ENCODE measurements around the gene INSRR.

The INSRR gene

GRCh38 chr1:156877433-156878170 lies 18.7 kb upstream of the INSRR start:
- no peak for TF ChIP-seq REST (IDR thresholded peaks at IDR 0.05; ENCODE audit: insufficient read depth in 1 of 2, low read depth in 2 of 2, low read length in 2 of 2)
- TF ChIP-seq TAF1 (IDR thresholded peaks at IDR 0.05; ENCODE audit: borderline replicate concordance, insufficient read depth, low read length): no peak
- TF ChIP-seq FOXP2 (optimal IDR thresholded peaks at IDR 0.05; ENCODE audit: borderline replicate concordance, extremely low read depth, extremely low read length, insufficient read depth): no peak

- TF ChIP-seq SIN3A (IDR thresholded peaks at IDR 0.05; ENCODE audit: borderline replicate concordance, insufficient read depth, low read length): no peak
These were observed 17.4 kb upstream of the INSRR start for GRCh38 chr1:156876281-156876680.

- TF ChIP-seq POLR2AphosphoS5 (IDR thresholded peaks at IDR 0.05; ENCODE audit: low read depth, low read length): no peak
- TF ChIP-seq SIN3A (IDR thresholded peaks at IDR 0.05; ENCODE audit: borderline replicate concordance, insufficient read depth, low read length): no peak
- TF ChIP-seq FOXP2 (optimal IDR thresholded peaks at IDR 0.05; ENCODE audit: borderline replicate concordance, extremely low read depth, extremely low read length, insufficient read depth): no peak
- no peak for TF ChIP-seq TAF1 (IDR thresholded peaks at IDR 0.05; ENCODE audit: borderline replicate concordance, insufficient read depth, low read length)
- no peak for TF ChIP-seq REST (IDR thresholded peaks at IDR 0.05; ENCODE audit: insufficient read depth in 1 of 2, low read depth in 2 of 2, low read length in 2 of 2)
These were observed 16.4 kb upstream of the INSRR start for GRCh38 chr1:156875341-156875615.

GRCh38 chr1:156874572-156875340 lies 15.8 kb upstream of the INSRR start:
- TF ChIP-seq FOXP2 (optimal IDR thresholded peaks at IDR 0.05; ENCODE audit: borderline replicate concordance, extremely low read depth, extremely low read length, insufficient read depth) (no peak), SIN3A (IDR thresholded peaks at IDR 0.05; ENCODE audit: borderline replicate concordance, insufficient read depth, low read length) (no peak), REST (IDR thresholded peaks at IDR 0.05; ENCODE audit: insufficient read depth in 1 of 2, low read depth in 2 of 2, low read length in 2 of 2) (no peak), TAF1 (IDR thresholded peaks at IDR 0.05; ENCODE audit: borderline replicate concordance, insufficient read depth, low read length) (no peak), POLR2AphosphoS5 (IDR thresholded peaks at IDR 0.05; ENCODE audit: low read depth, low read length) (no peak)

- TF ChIP-seq FOXP2 (optimal IDR thresholded peaks at IDR 0.05; ENCODE audit: borderline replicate concordance, extremely low read depth, extremely low read length, insufficient read depth) (no peak), REST (IDR thresholded peaks at IDR 0.05; ENCODE audit: insufficient read depth in 1 of 2, low read depth in 2 of 2, low read length in 2 of 2) (no peak), TAF1 (IDR thresholded peaks at IDR 0.05; ENCODE audit: borderline replicate concordance, insufficient read depth, low read length) (no peak), SIN3A (IDR thresholded peaks at IDR 0.05; ENCODE audit: borderline replicate concordance, insufficient read depth, low read length) (no peak), POLR2AphosphoS5 (IDR thresholded peaks at IDR 0.05; ENCODE audit: low read depth, low read length) (no peak)
These were observed 15.2 kb upstream of the INSRR start for GRCh38 chr1:156874142-156874541.

All from PFSK-1 (cell line).